ENCODE data around the gene ZDHHC1. TPM values are rescaled to one million over a fixed set of nuclear protein-coding genes. Genes with fewer than 3 reads are reported as not detected.

ZDHHC1 gene
- polyA plus RNA-seq, 1 of the 3 experiments (the other 2 are of a cell fraction), result 15.8 TPM

DNA sequence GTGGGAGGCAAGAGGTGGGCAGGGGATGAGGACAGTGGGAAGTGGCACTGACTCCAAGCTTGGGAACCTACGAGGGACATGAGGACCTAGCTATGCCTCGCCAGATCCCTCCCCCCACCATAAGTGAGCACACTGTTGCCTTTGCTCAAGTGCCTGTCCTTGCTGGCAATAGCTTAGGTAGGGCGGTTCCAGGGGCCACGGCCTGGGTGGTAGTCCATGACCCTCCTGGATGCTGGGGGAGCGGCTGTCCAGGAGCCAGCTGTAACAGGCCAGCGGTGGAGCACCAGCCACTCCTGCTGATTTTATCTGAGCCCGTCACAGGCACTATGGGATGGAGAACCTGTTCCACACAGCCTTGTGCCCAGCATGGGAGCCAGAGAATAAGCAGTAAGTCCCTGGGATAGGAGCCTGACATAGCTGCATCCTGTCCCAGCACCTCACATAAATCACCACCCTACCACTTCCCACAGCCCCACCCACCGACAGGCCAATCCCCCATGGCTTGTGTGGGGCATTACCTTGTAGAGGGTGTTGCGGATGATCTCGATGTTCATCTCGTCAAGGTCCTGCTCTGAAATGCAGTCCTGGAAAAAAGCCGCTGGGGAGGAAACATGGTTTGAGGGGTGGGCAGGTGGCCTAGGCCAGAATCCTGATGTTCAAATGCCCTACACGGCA is 26.4 kb upstream of the ZDHHC1 start:
- Histone ChIP-seq H3F3A (replicated peaks; ENCODE audit: insufficient read depth) (no peaks in the 10 kb centered on the region), H3K4me2 (no peak overlapping the region), H4K20me1 (ENCODE audit: insufficient read depth) (peaks cover 22% of the 10 kb centered on the region; the same call in 1 of the 2 replicates), H3K27ac (ENCODE audit: low read depth in 2 of 2, low read length in 1 of 2) (peak overlapping the region in 1 of 2 experiments; percentile 14; a peak in 1 of 4 replicates), H3K9me2 (no peaks in the 10 kb centered on the region), H3K4me1 (ENCODE audit: control insufficient read depth in 1 of 2, insufficient read depth in 2 of 2, low read depth in 1 of 2, low read length in 1 of 2) (peaks cover 0 to 44% of the 10 kb centered on the region in 2 experiments; a peak in 1 of 4 replicates), H3K79me2 (ENCODE audit: insufficient read depth) (peaks cover 4% of the 10 kb centered on the region; the same call in 1 of the 2 replicates), H2AFZ (ENCODE audit: low read depth) (no peak overlapping the region), H3K27me3 (ENCODE audit: insufficient read depth) (no peaks in the 10 kb centered on the region), H3K9me3 (no peaks in the 10 kb centered on the region), H3K4me3 (ENCODE audit: low read depth in 2 of 2, low read length in 1 of 2) (no peak overlapping the region), H3K9ac (no peak overlapping the region), H3K36me3 (replicated peaks in 1 of 2; ENCODE audit: control insufficient read depth in 1 of 2, insufficient read depth in 2 of 2, low read length in 1 of 2) (peaks cover 3 to 38% of the 10 kb centered on the region in 2 experiments)
- TF ChIP-seq GATA2 (CRISPR knock-in tag; IDR thresholded peaks at IDR 0.05), result peak; percentile 48; the same call in 1 of the 2 replicates
- TF ChIP-seq, protein P1, sequence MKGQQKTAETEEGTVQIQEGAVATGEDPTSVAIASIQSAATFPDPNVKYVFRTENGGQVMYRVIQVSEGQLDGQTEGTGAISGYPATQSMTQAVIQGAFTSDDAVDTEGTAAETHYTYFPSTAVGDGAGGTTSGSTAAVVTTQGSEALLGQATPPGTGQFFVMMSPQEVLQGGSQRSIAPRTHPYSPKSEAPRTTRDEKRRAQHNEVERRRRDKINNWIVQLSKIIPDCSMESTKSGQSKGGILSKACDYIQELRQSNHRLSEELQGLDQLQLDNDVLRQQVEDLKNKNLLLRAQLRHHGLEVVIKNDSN (IDR thresholded peaks at IDR 0.05; ENCODE audit: borderline replicate concordance, low read depth), result no peak
- no peak for TF ChIP-seq YY1 (IDR thresholded peaks at IDR 0.05; ENCODE audit: low read depth)
- 97% methylated on average over 7 of the region's 13 CpGs for WGBS (ENCODE audit: low lambda C conversion rate)
- DNase-seq, result peak; percentile 60
- ChIA-PET CTCF (interaction anchor here (0.9 to 6.7 kb wide), 5 partner anchors 12 to 164 kb away, joined by 3 to 35 read pairs (median 6); partner anchors contain the start of genes ATP6V0D1 and HSD11B2), POLR2A (interaction anchor here (0.8 to 1.5 kb wide), 2 partner anchors 9 to 12 kb away, joined by 3 to 4 read pairs; partner anchors contain the start of gene HSD11B2)

DNA sequence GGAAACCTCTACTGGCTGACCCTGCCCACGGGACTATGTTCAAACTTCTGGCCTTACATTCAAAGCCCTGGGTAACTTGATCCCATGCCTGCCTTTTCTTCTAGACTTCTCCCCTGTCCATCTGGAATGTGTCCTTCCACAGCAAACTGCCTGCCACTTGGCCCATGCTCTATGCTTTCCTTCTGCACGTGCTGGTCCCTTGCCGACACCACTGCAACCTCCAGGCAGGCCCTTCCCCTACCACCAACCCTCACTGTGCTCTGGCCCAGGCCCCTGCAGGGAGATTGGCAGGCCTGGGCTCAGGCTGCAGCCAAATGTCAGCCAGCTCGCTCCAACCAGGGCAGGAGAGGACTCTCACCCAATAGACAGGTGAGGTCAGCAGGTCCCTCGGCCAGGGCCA is 25.6 kb upstream of the ZDHHC1 start:
- no peak overlapping the region for H3K4me3 ChIP-seq (ENCODE audit: low read depth in 2 of 2, low read length in 1 of 2)
- H3K79me2 ChIP-seq (ENCODE audit: insufficient read depth), result 0 out of 2 replicates have a peak, but pooled peaks cover 4% of the 10 kb centered on the region
- no peaks in the 10 kb centered on the region for H3K9me2 ChIP-seq
- peaks cover 0 to 38% of the 10 kb centered on the region in 2 experiments; a peak in 1 of 4 replicates for H3K4me1 ChIP-seq (ENCODE audit: control insufficient read depth in 1 of 2, insufficient read depth in 2 of 2, low read depth in 1 of 2, low read length in 1 of 2)
- TF ChIP-seq ELF1 (IDR thresholded peaks at IDR 0.05), result no peak
- no peak for TF ChIP-seq FOXJ3 (CRISPR knock-in tag; IDR thresholded peaks at IDR 0.05)
- TF ChIP-seq SMC3 (IDR thresholded peaks at IDR 0.05; ENCODE audit: low read depth, low read length), result no peak
- no peak for TF ChIP-seq CHD2 (IDR thresholded peaks at IDR 0.05; ENCODE audit: low read length, partially characterized antibody)
- TF ChIP-seq, protein P2, sequence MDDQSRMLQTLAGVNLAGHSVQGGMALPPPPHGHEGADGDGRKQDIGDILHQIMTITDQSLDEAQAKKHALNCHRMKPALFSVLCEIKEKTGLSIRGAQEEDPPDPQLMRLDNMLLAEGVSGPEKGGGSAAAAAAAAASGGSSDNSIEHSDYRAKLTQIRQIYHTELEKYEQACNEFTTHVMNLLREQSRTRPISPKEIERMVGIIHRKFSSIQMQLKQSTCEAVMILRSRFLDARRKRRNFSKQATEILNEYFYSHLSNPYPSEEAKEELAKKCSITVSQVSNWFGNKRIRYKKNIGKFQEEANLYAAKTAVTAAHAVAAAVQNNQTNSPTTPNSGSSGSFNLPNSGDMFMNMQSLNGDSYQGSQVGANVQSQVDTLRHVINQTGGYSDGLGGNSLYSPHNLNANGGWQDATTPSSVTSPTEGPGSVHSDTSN (IDR thresholded peaks at IDR 0.05), result no peak
- TF ChIP-seq RXRA (IDR thresholded peaks at IDR 0.05; ENCODE audit: borderline replicate concordance, low read depth), result no peak
- TF ChIP-seq GATA2 (CRISPR knock-in tag; IDR thresholded peaks at IDR 0.05), result no peak
- TF ChIP-seq RAD21 (IDR thresholded peaks at IDR 0.05; ENCODE audit: low read length), result no peak
- TF ChIP-seq, protein P3, sequence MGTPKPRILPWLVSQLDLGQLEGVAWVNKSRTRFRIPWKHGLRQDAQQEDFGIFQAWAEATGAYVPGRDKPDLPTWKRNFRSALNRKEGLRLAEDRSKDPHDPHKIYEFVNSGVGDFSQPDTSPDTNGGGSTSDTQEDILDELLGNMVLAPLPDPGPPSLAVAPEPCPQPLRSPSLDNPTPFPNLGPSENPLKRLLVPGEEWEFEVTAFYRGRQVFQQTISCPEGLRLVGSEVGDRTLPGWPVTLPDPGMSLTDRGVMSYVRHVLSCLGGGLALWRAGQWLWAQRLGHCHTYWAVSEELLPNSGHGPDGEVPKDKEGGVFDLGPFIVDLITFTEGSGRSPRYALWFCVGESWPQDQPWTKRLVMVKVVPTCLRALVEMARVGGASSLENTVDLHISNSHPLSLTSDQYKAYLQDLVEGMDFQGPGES (IDR thresholded peaks at IDR 0.05; ENCODE audit: low read depth, low read length), result no peak
- TF ChIP-seq GABPA (IDR thresholded peaks at IDR 0.05; ENCODE audit: low read depth), result no peak
- no peak for TF ChIP-seq MEF2A (IDR thresholded peaks at IDR 0.05; ENCODE audit: borderline replicate concordance, low read depth)
- no peak for TF ChIP-seq EP300 (IDR thresholded peaks at IDR 0.05; ENCODE audit: borderline replicate concordance in 1 of 2, low read depth in 1 of 2, low read length in 1 of 2)
- no peak for TF ChIP-seq NRF1 (IDR thresholded peaks at IDR 0.05; ENCODE audit: low read depth, low read length)
- no peak for TF ChIP-seq RCOR1 (IDR thresholded peaks at IDR 0.05; ENCODE audit: low read length)
- TF ChIP-seq TCF12 (IDR thresholded peaks at IDR 0.05), result no peak
- TF ChIP-seq EZH2phosphoT487 (IDR thresholded peaks at IDR 0.05; ENCODE audit: borderline replicate concordance, low read depth), result no peak
- TF ChIP-seq RFX5 (IDR thresholded peaks at IDR 0.05; ENCODE audit: low read length), result no peak
- DNase-seq, result no peak
- H3K9ac ChIP-seq, result no peak overlapping the region
- no peaks in the 10 kb centered on the region for H3K27me3 ChIP-seq (ENCODE audit: insufficient read depth)
- 75% methylated on average over 4 of the region's 5 CpGs for WGBS (ENCODE audit: low lambda C conversion rate)
- peaks cover 16% of the 10 kb centered on the region; the same call in 1 of the 2 replicates for H4K20me1 ChIP-seq (ENCODE audit: insufficient read depth)
- H3K36me3 ChIP-seq (replicated peaks in 1 of 2; ENCODE audit: control insufficient read depth in 1 of 2, insufficient read depth in 2 of 2, low read length in 1 of 2), result peaks cover 7 to 43% of the 10 kb centered on the region in 2 experiments
- no peak overlapping the region for H2AFZ ChIP-seq (ENCODE audit: low read depth)
- no peak overlapping the region for H3K27ac ChIP-seq (ENCODE audit: low read depth in 2 of 2, low read length in 1 of 2)
- H3K4me2 ChIP-seq, result no peak overlapping the region
- ChIA-PET CTCF (interaction anchor here (0.7 to 6.7 kb wide), 7 partner anchors 11 to 79 kb away, joined by 3 to 35 read pairs (median 7); partner anchors contain the start of genes ATP6V0D1 and HSD11B2), POLR2A (interaction anchor here (0.6 to 1.5 kb wide), 4 partner anchors 10 to 39 kb away, joined by 3 to 4 read pairs (median 4); partner anchors contain the start of genes ATP6V0D1 and HSD11B2)
- no peaks in the 10 kb centered on the region for H3F3A ChIP-seq (replicated peaks; ENCODE audit: insufficient read depth)
- H3K9me3 ChIP-seq, result no peaks in the 10 kb centered on the region
